WERI-Rb-1 (cell line): ENCODE data around the gene CDIP1.

Experiments used
- DNase-seq: peaks from one replicate; pipeline ENCODE4 v3.0.0-alpha.2; 2020
- H3K27ac ChIP-seq: fragments of 250-450 bp; sonication (Bioruptor Pico); 2 replicates; pipeline ENCODE4 v1.5.1; 2020; ENCODE audit warnings: mild to moderate bottlenecking, moderate library complexity
- H3K27me3 ChIP-seq: fragments of 250-450 bp; sonication (Bioruptor Pico); 2 replicates; pipeline ENCODE4 v1.5.1; 2021; ENCODE audit warnings: mild to moderate bottlenecking, low read depth, moderate library complexity; ENCODE audit not compliant: insufficient read depth, severe bottlenecking
- H3K36me3 ChIP-seq: fragments of 250-450 bp; sonication (Bioruptor Pico); 2 replicates; pipeline ENCODE4 v1.5.1; 2020; ENCODE audit warnings: mild to moderate bottlenecking, moderate library complexity
- H3K4me3 ChIP-seq: 2 replicates; pipeline ENCODE4 v1.5.1; 2011; ENCODE audit warnings: low read depth, mild to moderate bottlenecking, control low read depth, low read length
- H3K9me3 ChIP-seq: fragments of 250-450 bp; sonication (Bioruptor Pico); 2 replicates; pipeline ENCODE4 v1.5.1; 2021; ENCODE audit warnings: mild to moderate bottlenecking, moderate library complexity; ENCODE audit not compliant: severe bottlenecking
- TF ChIP-seq, protein P1 (sequence below): IDR thresholded peaks from 2 replicates; pipeline ENCODE4 v1.5.1; 2011; ENCODE audit warnings: low read depth, mild to moderate bottlenecking, control low read depth, inconsistent platforms, low read length

The CDIP1 gene

DNA sequence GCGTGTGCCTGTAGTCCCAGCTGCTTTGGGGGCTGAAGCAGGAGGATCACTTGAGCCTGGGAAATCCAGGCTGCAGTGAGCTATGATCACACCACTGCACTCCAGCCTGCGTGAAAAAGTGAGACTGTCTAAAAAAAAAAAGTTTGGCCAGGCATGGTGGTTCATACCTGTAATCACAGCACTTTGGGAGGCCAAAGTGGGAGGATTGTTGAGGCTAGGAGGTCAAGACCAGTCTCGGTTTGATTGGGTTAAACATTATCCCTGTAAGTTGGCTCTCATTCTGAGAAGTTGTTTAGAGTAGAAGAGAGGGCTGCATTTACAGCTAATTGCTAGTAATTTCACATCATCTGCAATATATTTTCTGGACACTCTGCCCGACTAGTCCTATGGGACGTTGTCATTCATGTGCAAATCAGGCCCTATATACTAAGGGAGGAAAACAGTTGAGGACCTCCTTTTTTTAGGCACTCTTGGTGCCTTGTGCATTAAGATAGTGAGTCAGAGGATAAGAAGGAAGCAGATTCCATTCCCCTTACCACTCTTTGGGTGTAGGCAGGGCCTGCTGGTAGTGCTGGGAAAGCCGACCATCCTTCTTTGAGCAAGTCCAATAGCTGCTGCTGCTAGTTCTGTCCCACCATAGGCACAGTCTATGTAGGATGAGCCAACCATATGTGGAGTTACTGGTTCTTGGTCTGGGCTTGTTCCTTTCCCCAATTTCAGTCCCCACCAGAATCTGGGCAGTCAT is 43.7 kb downstream of the CDIP1 start:
- no peak for DNase-seq
- Histone ChIP-seq H3K36me3 (peaks cover 39% of the 10 kb centered on the region), H3K9me3 (no peaks in the 10 kb centered on the region), H3K4me3 (no peak overlapping the region), H3K27ac (no peak overlapping the region; the same call in 1 of the 2 replicates), H3K27me3 (no peaks in the 10 kb centered on the region)
- TF ChIP-seq, protein P1, sequence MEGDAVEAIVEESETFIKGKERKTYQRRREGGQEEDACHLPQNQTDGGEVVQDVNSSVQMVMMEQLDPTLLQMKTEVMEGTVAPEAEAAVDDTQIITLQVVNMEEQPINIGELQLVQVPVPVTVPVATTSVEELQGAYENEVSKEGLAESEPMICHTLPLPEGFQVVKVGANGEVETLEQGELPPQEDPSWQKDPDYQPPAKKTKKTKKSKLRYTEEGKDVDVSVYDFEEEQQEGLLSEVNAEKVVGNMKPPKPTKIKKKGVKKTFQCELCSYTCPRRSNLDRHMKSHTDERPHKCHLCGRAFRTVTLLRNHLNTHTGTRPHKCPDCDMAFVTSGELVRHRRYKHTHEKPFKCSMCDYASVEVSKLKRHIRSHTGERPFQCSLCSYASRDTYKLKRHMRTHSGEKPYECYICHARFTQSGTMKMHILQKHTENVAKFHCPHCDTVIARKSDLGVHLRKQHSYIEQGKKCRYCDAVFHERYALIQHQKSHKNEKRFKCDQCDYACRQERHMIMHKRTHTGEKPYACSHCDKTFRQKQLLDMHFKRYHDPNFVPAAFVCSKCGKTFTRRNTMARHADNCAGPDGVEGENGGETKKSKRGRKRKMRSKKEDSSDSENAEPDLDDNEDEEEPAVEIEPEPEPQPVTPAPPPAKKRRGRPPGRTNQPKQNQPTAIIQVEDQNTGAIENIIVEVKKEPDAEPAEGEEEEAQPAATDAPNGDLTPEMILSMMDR, result no peak

DNA sequence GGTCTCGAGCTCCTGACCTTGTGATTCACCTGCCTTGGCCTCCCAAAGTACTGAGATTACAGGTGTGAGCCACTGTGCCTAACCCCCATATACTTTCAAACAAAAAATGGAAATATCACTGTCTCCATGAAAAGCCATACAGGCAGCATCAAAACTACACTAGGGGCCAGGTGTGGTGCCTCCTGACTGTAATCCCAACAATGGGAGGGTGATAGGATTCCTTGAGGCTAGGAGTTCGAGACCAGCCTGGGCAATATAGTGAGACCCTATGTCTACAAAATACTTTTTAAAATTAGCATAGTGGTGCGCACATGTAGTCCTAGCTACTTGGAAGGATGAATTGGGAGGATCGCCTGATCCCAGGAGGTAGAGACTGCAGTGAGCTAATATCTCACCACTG is 46.7 kb downstream of the CDIP1 start:
- peaks cover 55% of the 10 kb centered on the region for H3K36me3 ChIP-seq
- H3K27me3 ChIP-seq, result no peaks in the 10 kb centered on the region
- TF ChIP-seq, protein P1, result no peak
- no peak overlapping the region for H3K4me3 ChIP-seq
- DNase-seq, result no peak
- no peaks in the 10 kb centered on the region for H3K9me3 ChIP-seq
- no peak overlapping the region for H3K27ac ChIP-seq

DNA sequence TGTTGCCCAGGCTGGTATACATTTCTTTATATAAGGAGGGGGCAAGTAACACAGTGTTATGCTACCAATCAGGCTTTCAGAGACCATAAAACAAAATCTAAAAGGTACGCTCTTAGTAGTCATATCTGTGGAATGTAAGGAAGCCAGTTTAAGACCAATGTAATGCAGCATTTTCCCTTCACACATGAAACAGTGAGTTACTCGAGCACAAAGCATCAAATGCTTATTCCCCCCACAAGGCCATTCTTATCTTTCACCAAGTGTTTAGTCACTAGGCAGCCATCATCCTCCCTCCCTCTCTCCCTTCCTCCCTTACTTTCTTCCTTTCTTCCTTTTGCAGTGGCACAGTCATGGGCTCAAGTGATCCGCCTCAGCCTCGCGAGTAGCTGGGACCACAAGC is 49.5 kb downstream of the CDIP1 start:
- H3K27ac ChIP-seq, result no peak overlapping the region

DNA sequence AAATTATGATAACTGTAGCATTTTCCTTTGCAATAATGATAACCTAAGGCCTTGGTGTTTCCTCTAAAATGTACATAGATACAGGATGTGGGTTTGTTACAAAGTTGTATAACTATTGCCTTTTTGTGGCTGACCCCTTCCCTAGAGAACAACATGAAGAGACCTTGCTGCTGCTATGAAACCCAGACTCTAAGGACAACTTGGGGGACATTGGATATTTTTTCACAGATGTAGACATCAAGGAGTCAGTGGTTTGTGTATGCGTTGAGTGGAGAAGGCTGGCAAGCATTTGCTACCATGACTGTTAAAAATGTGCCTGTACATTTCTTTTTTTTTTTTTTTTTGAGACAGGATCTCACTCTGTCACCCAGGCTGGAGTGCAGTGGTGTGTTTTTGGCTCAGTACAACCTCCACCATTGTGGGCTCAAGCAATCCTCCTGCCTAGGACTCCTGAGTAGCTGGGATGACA is 50.0 kb downstream of the CDIP1 start:
- TF ChIP-seq, protein P1, result no peak
- H3K27me3 ChIP-seq, result no peaks in the 10 kb centered on the region
- H3K36me3 ChIP-seq, result peaks cover 83% of the 10 kb centered on the region
- H3K27ac ChIP-seq, result no peak overlapping the region
- no peak for DNase-seq
- no peaks in the 10 kb centered on the region for H3K9me3 ChIP-seq
- H3K4me3 ChIP-seq, result no peak overlapping the region

More for the DNA sequence above, 49.5 kb downstream of the CDIP1 start:
- no peak for DNase-seq
- TF ChIP-seq, protein P1, result no peak
- Histone ChIP-seq H3K4me3 (no peak overlapping the region), H3K27me3 (no peaks in the 10 kb centered on the region), H3K9me3 (no peaks in the 10 kb centered on the region), H3K36me3 (peaks cover 78% of the 10 kb centered on the region)

DNA sequence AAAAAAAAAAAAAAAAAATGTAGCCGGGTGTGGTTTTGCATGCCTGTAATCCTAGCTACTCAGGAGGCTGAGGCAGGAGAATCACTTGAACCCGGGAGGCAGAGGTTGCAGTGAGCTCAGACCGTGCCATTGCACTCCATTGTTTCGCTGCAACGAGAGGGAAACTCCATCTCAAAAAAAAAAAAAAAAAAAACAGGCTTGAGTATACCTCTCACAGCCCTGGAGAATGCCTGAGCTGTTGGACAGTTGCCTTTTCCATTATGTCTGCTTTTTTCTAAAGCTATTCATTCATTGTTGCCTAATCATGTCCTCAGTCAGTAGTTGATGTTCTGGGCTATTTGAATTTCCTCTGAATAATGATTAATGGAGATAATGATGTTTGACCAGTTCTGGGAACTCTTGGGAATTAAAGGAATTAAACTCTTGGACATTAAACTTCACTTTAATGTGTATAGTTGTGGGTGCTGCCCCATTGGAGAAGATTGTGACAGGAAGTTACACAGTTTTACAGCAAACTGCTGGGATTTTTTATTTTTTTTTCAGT is 50.5 kb downstream of the CDIP1 start:
- Histone ChIP-seq H3K9me3 (no peaks in the 10 kb centered on the region), H3K27ac (no peak overlapping the region), H3K36me3 (peaks cover 80% of the 10 kb centered on the region), H3K27me3 (no peaks in the 10 kb centered on the region), H3K4me3 (no peak overlapping the region)
- TF ChIP-seq, protein P1, result no peak
- no peak for DNase-seq
